ENCODE measurements around the gene TMEM221. TPM values are rescaled to one million over a fixed set of nuclear protein-coding genes. Genes with fewer than 3 reads are reported as not detected.
A peak's percentile ranks its signal among the peaks of the same experiment; 100 is the strongest.
"Not testable (repeated sequence)": the region's sequence is repeated elsewhere in the genome, so short reads cannot be mapped to it uniquely, and the experiment has no call there.

Gene TMEM221
- total RNA-seq, 1 donor from 2014 or later: not detected

DNA sequence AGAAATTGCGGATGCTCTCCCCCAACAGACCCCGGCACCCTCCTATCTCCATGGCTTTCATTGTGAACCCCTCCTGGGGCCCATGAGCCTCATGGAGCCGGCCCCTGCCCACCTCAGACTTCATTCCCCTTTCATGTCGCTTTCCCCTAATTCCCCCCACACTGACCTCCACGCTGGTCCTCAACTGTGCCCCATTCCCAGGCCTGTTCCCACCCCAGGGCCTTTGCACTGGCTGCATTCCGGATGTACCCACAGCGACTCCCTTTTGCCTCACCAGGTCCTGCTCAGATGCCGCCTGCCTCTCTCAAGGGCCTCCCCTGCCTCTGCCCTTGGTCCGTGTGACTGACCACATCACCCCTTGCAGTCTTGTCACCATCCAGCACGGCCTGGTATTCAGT, 35.1 kb upstream of the TMEM221 start:
- Mint-ChIP-seq H3K27me3 (no peaks in the 10 kb centered on the region), H3K9me3 (no peaks in the 10 kb centered on the region), H3K4me1 (peaks cover 3% of the 10 kb centered on the region)

DNA sequence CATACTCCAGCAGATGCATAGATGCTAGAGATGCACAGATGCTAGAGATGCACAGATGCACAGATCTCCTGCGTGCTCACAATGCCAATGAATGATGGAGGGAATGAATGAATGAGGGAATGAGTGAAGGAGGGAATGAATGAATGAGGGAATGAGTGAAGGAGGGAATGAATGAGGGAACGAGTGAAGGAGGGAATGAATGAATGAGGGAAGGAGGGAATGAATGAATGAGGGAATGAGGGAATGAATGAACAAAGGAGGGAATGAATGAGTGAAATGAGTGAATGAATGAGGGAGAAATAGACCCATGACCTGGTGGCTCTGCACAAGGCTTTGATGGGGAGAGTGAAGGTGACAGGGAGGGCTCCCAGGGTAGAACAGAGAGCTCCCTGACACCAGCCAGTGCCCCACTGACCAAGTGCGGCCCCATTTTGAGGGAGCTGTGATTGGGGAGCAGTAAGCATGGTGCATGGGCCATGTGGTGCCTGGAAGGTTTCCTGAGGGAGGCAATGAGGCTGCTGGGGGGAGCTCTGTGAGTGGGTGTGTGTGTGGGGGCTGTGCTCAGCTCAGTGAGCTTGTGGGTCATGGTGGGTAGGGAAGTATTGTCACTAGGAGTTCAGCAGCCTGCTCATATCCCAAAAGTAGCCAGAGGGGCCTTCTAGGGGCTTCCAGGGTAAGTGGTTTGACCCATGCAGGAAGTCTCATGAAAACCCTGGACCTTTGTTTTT, 34.6 kb upstream of the TMEM221 start:
- no peaks in the 10 kb centered on the region for H3K4me1 Mint-ChIP-seq
- intact Hi-C loops (cut with micrococcal nuclease): no loop called here
- H3K27ac Mint-ChIP-seq: no peak overlapping the region
- H3K27me3 Mint-ChIP-seq: no peaks in the 10 kb centered on the region
- no peak overlapping the region for H3K4me3 Mint-ChIP-seq
- DNase-seq: no peak
- H3K36me3 Mint-ChIP-seq (ENCODE audit: low read depth): no peaks in the 10 kb centered on the region
- no peaks in the 10 kb centered on the region for H3K9me3 Mint-ChIP-seq

More for the DNA sequence above, 35.1 kb upstream of the TMEM221 start:
- no peaks in the 10 kb centered on the region for H3K36me3 Mint-ChIP-seq (ENCODE audit: low read depth)
- no peak for DNase-seq
- intact Hi-C loops (cut with micrococcal nuclease): no loop called here
- H3K4me3 Mint-ChIP-seq: no peak overlapping the region
- H3K27ac Mint-ChIP-seq: no peak overlapping the region

- Mint-ChIP-seq H3K27ac (no peak overlapping the region), H3K4me3 (no peak overlapping the region), H3K27me3 (no peaks in the 10 kb centered on the region), H3K4me1 (no peaks in the 10 kb centered on the region), H3K36me3 (ENCODE audit: low read depth) (no peaks in the 10 kb centered on the region), H3K9me3 (no peaks in the 10 kb centered on the region)
- no peak for DNase-seq
- intact Hi-C loops (cut with micrococcal nuclease): no loop called here
These were observed 33.5 kb upstream of the TMEM221 start for GRCh38 chr19:17481986-17482385.

DNA sequence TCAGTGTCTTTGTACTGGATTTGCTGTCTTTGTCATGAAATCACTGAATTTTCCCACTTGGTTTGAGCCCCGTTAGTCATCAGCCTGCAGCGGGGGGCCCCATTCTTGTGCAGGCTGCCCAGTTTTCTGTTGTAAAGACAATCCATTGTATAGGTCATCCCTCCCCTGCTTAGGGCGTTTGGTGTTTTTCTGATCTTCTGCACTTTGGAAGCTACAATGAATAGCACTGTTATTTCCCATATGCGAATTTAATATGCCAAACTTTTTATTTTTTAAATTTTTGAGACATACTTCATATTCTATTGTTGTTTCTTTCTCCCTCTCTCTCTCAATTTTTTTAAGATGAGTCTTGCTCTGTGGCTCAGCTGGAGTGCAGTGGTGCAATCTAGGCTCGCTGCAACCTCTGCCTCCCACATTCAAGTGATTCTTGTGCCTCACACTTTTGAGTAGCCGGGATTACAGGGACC, 30.9 kb upstream of the TMEM221 start:
- no peaks in the 10 kb centered on the region for H3K36me3 Mint-ChIP-seq (ENCODE audit: low read depth)
- no peaks in the 10 kb centered on the region for H3K4me1 Mint-ChIP-seq
- no peak for DNase-seq
- no peak overlapping the region for H3K4me3 Mint-ChIP-seq
- no peaks in the 10 kb centered on the region for H3K9me3 Mint-ChIP-seq
- H3K27me3 Mint-ChIP-seq: peaks cover 2% of the 10 kb centered on the region
- H3K27ac Mint-ChIP-seq: no peak overlapping the region
- intact Hi-C loops (cut with micrococcal nuclease): no loop called here

GRCh38 chr19:17475541-17476115, 27.2 kb upstream of the TMEM221 start:
- Mint-ChIP-seq H3K4me1 (peaks cover 14% of the 10 kb centered on the region), H3K27me3 (peaks cover 5% of the 10 kb centered on the region), H3K9me3 (no peaks in the 10 kb centered on the region), H3K27ac (no peak overlapping the region), H3K4me3 (no peak overlapping the region), H3K36me3 (ENCODE audit: low read depth) (no peaks in the 10 kb centered on the region)
- DNase-seq: no peak
- intact Hi-C loops (cut with micrococcal nuclease): no loop called here

- H3K9me3 Mint-ChIP-seq; DNase-seq; H3K36me3 Mint-ChIP-seq (ENCODE audit: low read depth); H3K4me3 Mint-ChIP-seq; H3K27me3 Mint-ChIP-seq; H3K27ac Mint-ChIP-seq; intact Hi-C loops (cut with micrococcal nuclease): not testable (repeated sequence)
- peaks cover 15% of the 10 kb centered on the region for H3K4me1 Mint-ChIP-seq
These were observed 26.6 kb upstream of the TMEM221 start for GRCh38 chr19:17475011-17475540.

DNA sequence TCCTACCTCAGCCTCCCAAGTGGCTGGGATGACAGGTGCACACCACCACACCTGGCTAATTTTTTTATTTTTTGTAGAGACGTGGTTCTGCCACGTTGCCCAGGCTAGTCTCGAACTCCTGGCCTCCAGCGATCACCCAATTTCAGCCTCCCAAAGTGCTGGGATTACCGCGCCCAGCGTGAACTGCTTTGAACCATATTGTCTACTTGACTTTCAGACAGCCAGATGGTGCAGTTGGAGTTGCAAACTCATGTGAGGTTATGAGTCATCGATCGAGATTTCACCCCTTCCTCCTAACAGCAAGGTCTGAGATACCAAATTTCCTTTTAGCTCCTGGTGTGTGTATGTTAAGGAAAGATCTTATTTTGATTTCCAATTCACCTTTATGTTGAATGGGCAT, 24.6 kb upstream of the TMEM221 start:
- Mint-ChIP-seq H3K4me3 (peak overlapping the region; percentile 28), H3K27ac (no peak overlapping the region), H3K36me3 (ENCODE audit: low read depth) (peaks cover 2% of the 10 kb centered on the region), H3K9me3 (no peaks in the 10 kb centered on the region), H3K27me3 (peaks cover 11% of the 10 kb centered on the region), H3K4me1 (peaks cover 26% of the 10 kb centered on the region)
- DNase-seq: peak; percentile 67
- intact Hi-C loops (cut with micrococcal nuclease): no loop called here

- intact Hi-C loops (cut with micrococcal nuclease): no loop called here
- H3K4me3 Mint-ChIP-seq: peak overlapping the region; percentile 100
These were observed 23.1 kb upstream of the TMEM221 start for GRCh38 chr19:17471410-17472125.

GRCh38 chr19:17470068-17470841, 21.8 kb upstream of the TMEM221 start, which contains the start of gene SLC27A1:
SLC27A1 (plus strand) TSS chr19:17470524; CDS start chr19:17470541, 17 bp downstream.
- Mint-ChIP-seq H3K4me1 (peaks cover 30% of the 10 kb centered on the region), H3K27ac (peak within 1 kb of the TSS; percentile 92), H3K9me3 (no peaks in the 10 kb centered on the region), H3K27me3 (peaks cover 18% of the 10 kb centered on the region), H3K36me3 (ENCODE audit: low read depth) (peaks cover 2% of the 10 kb centered on the region), H3K4me3 (peak within 1 kb of the TSS; percentile 100)
- peak; percentile 96 for DNase-seq
- intact Hi-C loops (cut with micrococcal nuclease): loop anchor here (1.0 kb wide), 1 partner anchor 85 kb away; the partner anchor contains the start of gene COLGALT1

More at GRCh38 chr19:17471410-17472125, 23.1 kb upstream of the TMEM221 start:
- H3K4me1 Mint-ChIP-seq: peaks cover 26% of the 10 kb centered on the region
- H3K9me3 Mint-ChIP-seq: no peaks in the 10 kb centered on the region
- DNase-seq: no peak
- peaks cover 20% of the 10 kb centered on the region for H3K27me3 Mint-ChIP-seq
- peak overlapping the region; percentile 48 for H3K27ac Mint-ChIP-seq
- H3K36me3 Mint-ChIP-seq (ENCODE audit: low read depth): peaks cover 2% of the 10 kb centered on the region

GRCh38 chr19:17469481-17470067, 21.1 kb upstream of the TMEM221 start:
- Mint-ChIP-seq H3K4me3 (peak overlapping the region; percentile 100), H3K9me3 (no peaks in the 10 kb centered on the region), H3K36me3 (ENCODE audit: low read depth) (peaks cover 2% of the 10 kb centered on the region), H3K27ac (peak overlapping the region; percentile 92), H3K4me1 (peaks cover 30% of the 10 kb centered on the region), H3K27me3 (peaks cover 18% of the 10 kb centered on the region)
- intact Hi-C loops (cut with micrococcal nuclease): loop anchor here (1.0 kb wide), 1 partner anchor 86 kb away; the partner anchor contains the start of gene COLGALT1
- DNase-seq: peak; percentile 93

DNA sequence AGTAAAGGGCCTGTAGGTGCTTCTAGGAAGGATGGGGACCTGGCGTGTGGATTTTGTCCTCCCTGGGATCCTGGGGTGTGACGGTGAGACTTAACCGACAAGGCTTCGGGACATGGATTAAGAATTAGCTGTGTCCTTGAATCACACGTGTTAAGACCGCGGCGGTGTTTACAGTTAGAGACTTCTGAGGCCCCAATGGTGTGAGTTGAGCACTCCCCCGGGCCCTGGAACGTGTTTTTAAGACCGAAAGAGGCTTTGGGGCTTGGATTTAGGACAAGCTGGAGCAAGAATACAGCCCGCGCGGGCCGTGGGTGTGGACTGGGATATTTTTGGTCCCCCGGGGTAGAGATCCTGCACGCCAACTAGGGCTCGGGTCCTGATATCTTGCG, 20.6 kb upstream of the TMEM221 start:
- H3K36me3 Mint-ChIP-seq (ENCODE audit: low read depth): peaks cover 2% of the 10 kb centered on the region
- no peak for DNase-seq
- H3K4me1 Mint-ChIP-seq: peaks cover 30% of the 10 kb centered on the region
- peaks cover 18% of the 10 kb centered on the region for H3K27me3 Mint-ChIP-seq
- no peaks in the 10 kb centered on the region for H3K9me3 Mint-ChIP-seq
- intact Hi-C loops (cut with micrococcal nuclease): no loop called here
- peak overlapping the region; percentile 100 for H3K4me3 Mint-ChIP-seq
- H3K27ac Mint-ChIP-seq: peak overlapping the region; percentile 45

GRCh38 chr19:17468302-17469091, 20.0 kb upstream of the TMEM221 start:
- intact Hi-C loops (cut with micrococcal nuclease): no loop called here
- Mint-ChIP-seq H3K27ac (no peak overlapping the region), H3K36me3 (ENCODE audit: low read depth) (peaks cover 2% of the 10 kb centered on the region), H3K9me3 (no peaks in the 10 kb centered on the region), H3K27me3 (peaks cover 18% of the 10 kb centered on the region), H3K4me1 (peaks cover 30% of the 10 kb centered on the region), H3K4me3 (peak overlapping the region; percentile 100)
- peak; percentile 58 for DNase-seq

Measured in activated CD4-positive, alpha-beta T cell treated with anti-CD3 and anti-CD28 coated beads, Interleukin-2, amount 10 ng/mL, durations not matched to agents 24 days and 14 days (primary cell).